Kidney (tissue), 14 donors: ENCODE data around the gene MORC1. TPM values are rescaled to one million over a fixed set of nuclear protein-coding genes. Genes with fewer than 3 reads are reported as not detected.

Experiments used
- DNase-seq, 5 donors: peaks; one replicate each; pipeline ENCODE4 v3.0.0-alpha.2; 2013 to 2020
- FAIRE-seq: peaks from 2 replicates; lab custom pipeline; 2012; peaks lifted over from hg19 to GRCh38; lab: Jason Lieb, UNC
- H3K27ac ChIP-seq, 2 donors: one replicate each; pipeline ENCODE4 v1.7.0; 2013; ENCODE audit warnings: low read depth in 2 of 2, low read length in 2 of 2, inconsistent platforms in 1 of 2
- H3K27me3 ChIP-seq: one replicate; pipeline ENCODE4 v1.7.1; 2013; ENCODE audit warnings: low read length, inconsistent platforms; ENCODE audit not compliant: control insufficient read depth, insufficient read depth
- H3K36me3 ChIP-seq, 3 donors: one replicate each; pipeline versions ENCODE4 v1.7.0 to v1.7.1; 2013; ENCODE audit warnings: low read length in 3 of 3, control low read depth in 1 of 3, inconsistent platforms in 1 of 3; ENCODE audit not compliant: insufficient read depth in 3 of 3, control insufficient read depth in 2 of 3
- H3K4me1 ChIP-seq, 3 donors: one replicate each; pipeline versions ENCODE4 v1.7.0 to v1.7.1; 2013; ENCODE audit warnings: low read length in 3 of 3, inconsistent platforms in 1 of 3, low read depth in 1 of 3; ENCODE audit not compliant: control insufficient read depth in 2 of 3, insufficient read depth in 2 of 3
- H3K4me3 ChIP-seq, 3 donors: one replicate each; pipeline versions ENCODE4 v1.7.0 to v1.8.1; 2013; ENCODE audit warnings: low read length in 3 of 3, control low read depth in 1 of 3, inconsistent platforms in 1 of 3
- H3K9ac ChIP-seq, 3 donors: one replicate each; pipeline versions ENCODE4 v1.7.0 to v1.7.1; 2013; ENCODE audit warnings: low read length in 3 of 3, control low read depth in 1 of 3, inconsistent platforms in 1 of 3
- H3K9me3 ChIP-seq, 3 donors: one replicate each; pipeline versions ENCODE4 v1.7.0 to v1.7.1; 2013; ENCODE audit warnings: low read length in 3 of 3, control low read depth in 1 of 3, inconsistent platforms in 1 of 3; ENCODE audit not compliant: control insufficient read depth in 2 of 3, insufficient read depth in 1 of 3
- CTCF ChIP-seq: IDR thresholded peaks from 3 replicates; pipeline ENCODE4 v1.5.1; 2012; ENCODE audit warnings: mild to moderate bottlenecking, moderate library complexity, borderline replicate concordance; ENCODE audit not compliant: insufficient read depth; ENCODE audit errors: extremely low read depth
- intact Hi-C: fragments of 100-400 bp; cut with DNase I; formaldehyde crosslinking; loops from one replicate; pipeline ENCODE4 v1.11.1; 2022
- polyA plus RNA-seq: library from polyadenylated mRNA; stranded (reverse); fragments of 350-450 nt; fragmentation: Illumina TruSeq; extraction: RNeasy Lipid Tissue Mini Kit (QIAGEN cat#74804); gene quantifications from one replicate; pipeline ENCODE4 v1.2.3, GENCODE V29; 2014; ENCODE audit warnings: low read depth, low replicate concordance; ENCODE audit not compliant: insufficient read depth
- total RNA-seq: library from RNA; stranded (reverse); fragmentation: NEBNext Ultra II Directional; extraction: Animal tissue kit (Norgen Biotek cat#: 25700); gene quantifications from one replicate; pipeline ENCODE4 v1.2.1, GENCODE V29; 2021
- donor health status: control.
- donor health status: control.
- donor health status: control.
- donor health status: control.
- donor health status: control.
- donor health status: DM: yes; HTN: yes; CAD: no.
- donor health status: Normal renal cell carcinoma (clear cell type).

The MORC1 gene
- total and polyA plus RNA-seq, 2 donors from 2014 or later: 0.06 TPM; not detected in 1

- H3K4me1 ChIP-seq: peaks cover 0 to 5% (median 0%) of the 10 kb centered on the region in 3 donors
- FAIRE-seq: peak; percentile 74
- TF ChIP-seq CTCF: no peak
- H3K36me3 ChIP-seq: no peaks in the 10 kb centered on the region
- intact Hi-C loops: no loop called here
- H3K9ac ChIP-seq: no peak overlapping the region
- no peak overlapping the region for H3K4me3 ChIP-seq
- H3K27ac ChIP-seq: no peak overlapping the region
- H3K27me3 ChIP-seq: no peaks in the 10 kb centered on the region
- H3K9me3 ChIP-seq: no peaks in the 10 kb centered on the region
- DNase-seq: peak in 2 of 5 donors; percentile 65 to 69
Measured at GRCh38 chr3:109155828-109156227, 37.9 kb upstream of the MORC1 start.

GRCh38 chr3:109154979-109155378 lies 37.0 kb upstream of the MORC1 start:
- Histone ChIP-seq H3K9ac (no peak overlapping the region), H3K4me3 (no peak overlapping the region), H3K27me3 (no peaks in the 10 kb centered on the region), H3K27ac (no peak overlapping the region), H3K9me3 (no peaks in the 10 kb centered on the region), H3K4me1 (peaks cover 0 to 5% (median 0%) of the 10 kb centered on the region in 3 donors), H3K36me3 (no peaks in the 10 kb centered on the region)
- DNase-seq: no peak
- intact Hi-C loops: no loop called here
- no peak for FAIRE-seq
- no peak for TF ChIP-seq CTCF

GRCh38 chr3:109152320-109152719 lies 34.4 kb upstream of the MORC1 start:
- DNase-seq: no peak
- Histone ChIP-seq H3K27me3 (no peaks in the 10 kb centered on the region), H3K4me3 (no peak overlapping the region), H3K9me3 (no peaks in the 10 kb centered on the region), H3K27ac (no peak overlapping the region), H3K36me3 (no peaks in the 10 kb centered on the region), H3K4me1 (peaks cover 0 to 10% (median 0%) of the 10 kb centered on the region in 3 donors), H3K9ac (no peak overlapping the region)
- no peak for FAIRE-seq
- intact Hi-C loops: no loop called here
- no peak for TF ChIP-seq CTCF

- Histone ChIP-seq H3K36me3 (no peaks in the 10 kb centered on the region), H3K27ac (no peak overlapping the region), H3K4me3 (no peak overlapping the region), H3K9me3 (no peaks in the 10 kb centered on the region), H3K9ac (no peak overlapping the region), H3K4me1 (peaks cover 0 to 8% (median 0%) of the 10 kb centered on the region in 3 donors), H3K27me3 (no peaks in the 10 kb centered on the region)
- TF ChIP-seq CTCF: no peak
- no peak for DNase-seq
- intact Hi-C loops: no loop called here
- no peak for FAIRE-seq
Measured at GRCh38 chr3:109149078-109149477, 31.1 kb upstream of the MORC1 start.
